Neutrophil (primary cell): ENCODE data around the gene PCLO.

ENCODE experiments used
- H3K27ac ChIP-seq: fragments of 200-600 bp; sonication (generic); 2 replicates; pipeline ENCODE4 v1.5.1; 2016; ENCODE audit warnings: mild to moderate bottlenecking, moderate library complexity
- H3K27me3 ChIP-seq: fragments of 200-600 bp; sonication (generic); 2 replicates; pipeline ENCODE4 v1.6.0; 2016; ENCODE audit warnings: mild to moderate bottlenecking
- H3K36me3 ChIP-seq: fragments of 200-600 bp; sonication (generic); 2 replicates; pipeline ENCODE4 v1.5.1; 2017
- H3K4me1 ChIP-seq, 2 experiments: fragments of 200-600 bp in 1 of 2; sonication (generic) in 1 of 2; 1 replicate in 1 of 2; 2 replicates in 1 of 2; pipeline versions ENCODE4 v1.5.1 to v1.6.1; 2013 to 2016; ENCODE audit warnings: low read depth in 1 of 2, low read length in 1 of 2, mild to moderate bottlenecking in 1 of 2, moderate library complexity in 1 of 2; ENCODE audit not compliant: control insufficient read depth in 1 of 2, insufficient read depth in 1 of 2
- H3K4me3 ChIP-seq, 2 experiments: fragments of 200-600 bp in 1 of 2; sonication (generic) in 1 of 2; 1 replicate in 1 of 2; 2 replicates in 1 of 2; pipeline ENCODE4 v1.5.1; 2013 to 2016; ENCODE audit warnings: low read depth in 1 of 2, low read length in 1 of 2, mild to moderate bottlenecking in 1 of 2, moderate library complexity in 1 of 2
- H3K9me3 ChIP-seq: fragments of 200-600 bp; sonication (generic); 2 replicates; pipeline ENCODE4 v1.5.1; 2016
- TF ChIP-seq, protein P1 (sequence below): fragments of 200-600 bp; sonication (generic); IDR thresholded peaks from 2 replicates; pipeline ENCODE4 v1.5.1; 2016; ENCODE audit warnings: antibody characterized with exemption

The PCLO gene

DNA sequence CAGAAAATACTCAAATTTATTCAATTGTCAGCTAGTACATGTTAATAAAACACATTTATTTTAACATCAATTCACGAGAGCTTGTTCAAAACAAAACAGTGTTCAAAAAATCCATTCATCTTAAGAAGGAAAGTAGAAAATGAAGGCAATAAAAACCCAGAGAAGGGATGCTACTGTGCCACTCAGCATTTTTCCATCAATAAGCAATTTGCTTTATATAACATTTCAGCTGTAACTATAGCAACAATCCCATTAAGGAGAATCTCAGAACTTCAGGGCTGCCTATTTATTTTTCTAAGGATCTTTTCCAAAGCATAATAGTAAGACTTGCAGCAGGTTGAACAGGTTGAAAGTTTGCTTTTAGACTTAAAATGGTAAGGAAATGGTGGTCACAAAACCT, 190.5 kb downstream of the PCLO start:
- H3K9me3 ChIP-seq, result no peaks in the 10 kb centered on the region
- H3K27me3 ChIP-seq, result no peaks in the 10 kb centered on the region
- H3K4me3 ChIP-seq, result no peak overlapping the region
- no peak overlapping the region for H3K27ac ChIP-seq
- no peaks in the 10 kb centered on the region for H3K4me1 ChIP-seq
- no peaks in the 10 kb centered on the region for H3K36me3 ChIP-seq
- TF ChIP-seq, protein P1, sequence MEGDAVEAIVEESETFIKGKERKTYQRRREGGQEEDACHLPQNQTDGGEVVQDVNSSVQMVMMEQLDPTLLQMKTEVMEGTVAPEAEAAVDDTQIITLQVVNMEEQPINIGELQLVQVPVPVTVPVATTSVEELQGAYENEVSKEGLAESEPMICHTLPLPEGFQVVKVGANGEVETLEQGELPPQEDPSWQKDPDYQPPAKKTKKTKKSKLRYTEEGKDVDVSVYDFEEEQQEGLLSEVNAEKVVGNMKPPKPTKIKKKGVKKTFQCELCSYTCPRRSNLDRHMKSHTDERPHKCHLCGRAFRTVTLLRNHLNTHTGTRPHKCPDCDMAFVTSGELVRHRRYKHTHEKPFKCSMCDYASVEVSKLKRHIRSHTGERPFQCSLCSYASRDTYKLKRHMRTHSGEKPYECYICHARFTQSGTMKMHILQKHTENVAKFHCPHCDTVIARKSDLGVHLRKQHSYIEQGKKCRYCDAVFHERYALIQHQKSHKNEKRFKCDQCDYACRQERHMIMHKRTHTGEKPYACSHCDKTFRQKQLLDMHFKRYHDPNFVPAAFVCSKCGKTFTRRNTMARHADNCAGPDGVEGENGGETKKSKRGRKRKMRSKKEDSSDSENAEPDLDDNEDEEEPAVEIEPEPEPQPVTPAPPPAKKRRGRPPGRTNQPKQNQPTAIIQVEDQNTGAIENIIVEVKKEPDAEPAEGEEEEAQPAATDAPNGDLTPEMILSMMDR, result no peak

DNA sequence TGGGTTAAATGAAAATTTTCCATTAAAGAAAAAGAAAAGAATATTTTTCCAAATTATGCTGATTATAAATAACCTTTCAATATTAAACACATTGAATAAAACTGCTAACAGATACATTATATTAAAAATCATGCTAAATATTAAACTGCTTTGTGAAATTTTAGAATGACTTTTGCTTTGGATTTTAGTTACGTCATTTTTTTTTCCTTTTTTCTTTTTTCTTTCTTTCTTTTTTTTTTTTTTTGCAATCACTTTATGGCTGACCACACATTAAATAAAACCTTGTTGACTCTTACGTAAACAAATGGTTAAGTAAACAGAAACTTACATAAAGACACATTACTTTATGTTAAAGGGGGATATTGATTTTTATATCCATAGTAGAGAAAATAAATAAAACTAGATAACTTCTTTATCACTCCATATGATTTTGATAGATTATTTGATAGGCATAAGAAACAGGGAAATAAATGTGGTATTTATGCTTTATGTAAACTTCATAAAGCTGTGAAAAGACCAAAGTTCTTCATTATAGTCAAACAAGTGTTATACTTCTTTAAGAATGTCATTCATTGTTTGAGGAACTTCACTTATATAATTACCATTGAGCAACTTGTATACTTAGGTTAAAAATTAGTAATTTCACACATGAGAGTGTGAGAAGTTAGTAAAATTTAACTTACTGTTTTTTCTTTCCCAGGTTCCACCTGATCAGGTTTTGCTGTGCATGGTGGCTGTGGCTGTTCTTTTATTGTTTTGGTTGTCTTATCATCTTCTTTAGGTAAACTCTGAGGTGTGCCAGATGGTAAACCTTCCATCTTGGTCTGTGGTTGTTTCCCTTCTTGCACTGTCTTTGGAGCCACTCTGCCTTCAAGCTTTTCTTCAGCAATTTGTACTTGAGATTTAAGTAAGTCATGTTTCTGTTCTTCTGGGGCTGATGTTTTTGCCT, 197.3 kb downstream of the PCLO start:
- H3K4me3 ChIP-seq, result no peak overlapping the region
- no peak overlapping the region for H3K27ac ChIP-seq
- TF ChIP-seq, protein P1, result no peak

DNA sequence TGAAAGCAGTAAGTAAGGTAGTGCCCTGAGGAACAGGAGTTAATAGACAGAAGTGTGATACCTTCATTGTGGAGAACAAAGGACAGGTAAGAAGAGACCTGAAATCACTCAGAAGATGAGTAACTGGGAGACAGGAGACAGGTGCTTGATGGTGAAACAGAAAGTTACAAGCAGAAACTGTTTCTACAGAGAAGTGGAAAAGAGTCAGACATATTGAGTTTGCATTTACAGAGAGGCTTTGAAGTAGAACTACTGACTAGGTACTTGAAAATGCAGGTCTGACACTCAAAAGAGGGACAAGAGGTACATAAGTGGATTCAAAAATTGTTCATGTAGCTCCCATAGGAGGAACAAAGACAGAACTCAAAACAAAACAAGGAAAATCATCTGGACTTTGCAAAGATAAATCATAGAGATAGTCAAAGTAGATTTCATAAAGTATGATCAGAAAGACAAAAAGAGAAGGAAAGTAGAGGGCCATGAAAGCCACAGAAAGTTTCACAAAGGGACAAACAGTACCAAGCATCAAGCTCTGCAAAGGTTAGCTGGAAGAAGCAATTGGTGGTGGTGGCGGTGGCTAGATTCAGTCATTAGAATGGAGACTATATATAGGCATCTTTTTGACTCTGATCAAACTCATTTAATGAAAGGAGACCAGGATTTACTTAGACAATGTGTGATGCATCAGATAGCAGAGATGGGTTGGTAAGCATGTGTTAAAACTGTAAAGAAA, 198.4 kb downstream of the PCLO start:
- Histone ChIP-seq H3K4me1 (no peaks in the 10 kb centered on the region), H3K9me3 (no peaks in the 10 kb centered on the region), H3K4me3 (no peak overlapping the region), H3K27me3 (no peaks in the 10 kb centered on the region), H3K36me3 (no peaks in the 10 kb centered on the region), H3K27ac (no peak overlapping the region)
- TF ChIP-seq, protein P1, result no peak

More for the DNA sequence above, 197.3 kb downstream of the PCLO start:
- H3K36me3 ChIP-seq, result no peaks in the 10 kb centered on the region
- no peaks in the 10 kb centered on the region for H3K27me3 ChIP-seq
- no peaks in the 10 kb centered on the region for H3K4me1 ChIP-seq
- H3K9me3 ChIP-seq, result no peaks in the 10 kb centered on the region

- no peaks in the 10 kb centered on the region for H3K4me1 ChIP-seq
- no peak overlapping the region for H3K27ac ChIP-seq
- H3K4me3 ChIP-seq, result no peak overlapping the region
- H3K9me3 ChIP-seq, result no peaks in the 10 kb centered on the region
- H3K36me3 ChIP-seq, result no peaks in the 10 kb centered on the region
- no peaks in the 10 kb centered on the region for H3K27me3 ChIP-seq
- TF ChIP-seq, protein P1, result no peak
Measured at GRCh38 chr7:82961240-82961639, 201.4 kb downstream of the PCLO start.

DNA sequence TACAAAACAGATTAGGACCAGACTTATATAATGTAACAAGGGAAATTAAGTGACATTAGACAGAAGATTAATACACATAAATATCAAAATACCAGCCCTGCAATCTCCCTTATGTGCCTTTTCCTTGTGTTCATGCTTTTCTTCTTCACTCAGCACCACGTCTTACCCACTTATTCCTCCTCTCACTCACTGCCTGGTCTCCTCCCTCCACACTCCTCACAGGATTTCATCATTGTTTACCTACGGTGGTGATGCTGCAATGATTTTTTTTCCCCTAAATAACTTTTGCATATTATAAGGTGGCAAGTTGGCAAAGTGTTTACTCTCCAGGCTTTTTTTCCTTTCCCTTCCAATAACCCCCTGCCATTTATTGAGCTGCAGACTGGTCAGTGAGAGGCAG, 203.2 kb downstream of the PCLO start:
- no peaks in the 10 kb centered on the region for H3K36me3 ChIP-seq
- no peaks in the 10 kb centered on the region for H3K9me3 ChIP-seq
- H3K27ac ChIP-seq, result no peak overlapping the region
- TF ChIP-seq, protein P1, result no peak
- H3K4me1 ChIP-seq, result no peaks in the 10 kb centered on the region
- H3K4me3 ChIP-seq, result no peak overlapping the region
- H3K27me3 ChIP-seq, result no peaks in the 10 kb centered on the region
